Activated CD8-positive, alpha-beta memory T cell treated with anti-CD3 and anti-CD28 coated beads for 48 hours (primary cell): ENCODE measurements around the gene CEP20.
"Not testable (repeated sequence)": the region's sequence is repeated elsewhere in the genome, so short reads cannot be mapped to it uniquely, and the experiment has no call there.

Experiments
- DNase-seq, 3 experiments: peaks; one replicate each; pipeline ENCODE4 v3.0.0-alpha.2; 2020; ENCODE audit warnings: low read depth in 2 of 3, low spot score in 2 of 3

Gene CEP20

GRCh38 chr16:15888072-15888976 lies at the start of gene CEP20:
CEP20 (minus strand) TSS chr16:15888603; CDS start chr16:15888585, 18 bp downstream.
- DNase-seq: peak; percentile 96 to 99 (median 98)

DNA sequence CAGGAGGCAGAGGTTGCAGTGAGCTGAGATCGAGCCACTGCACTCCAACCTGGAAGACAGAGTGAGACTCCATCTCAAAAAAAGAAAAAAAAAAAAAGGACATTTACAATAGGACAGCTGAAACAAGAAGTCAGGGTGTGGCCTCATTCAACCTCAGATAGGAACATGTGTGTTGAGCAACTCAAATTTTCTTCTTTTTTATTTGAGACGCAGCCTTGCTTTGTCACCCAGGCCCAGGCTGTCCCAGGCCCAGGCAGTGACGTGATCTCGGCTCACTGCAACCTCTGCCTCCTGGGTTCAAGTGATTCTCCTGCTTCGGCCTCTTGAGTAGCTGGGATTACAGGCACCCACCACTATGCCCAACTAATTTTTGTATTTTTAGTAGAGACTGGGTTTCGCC lies 48.4 kb upstream of the CEP20 start:
- DNase-seq: not testable (repeated sequence)

DNA sequence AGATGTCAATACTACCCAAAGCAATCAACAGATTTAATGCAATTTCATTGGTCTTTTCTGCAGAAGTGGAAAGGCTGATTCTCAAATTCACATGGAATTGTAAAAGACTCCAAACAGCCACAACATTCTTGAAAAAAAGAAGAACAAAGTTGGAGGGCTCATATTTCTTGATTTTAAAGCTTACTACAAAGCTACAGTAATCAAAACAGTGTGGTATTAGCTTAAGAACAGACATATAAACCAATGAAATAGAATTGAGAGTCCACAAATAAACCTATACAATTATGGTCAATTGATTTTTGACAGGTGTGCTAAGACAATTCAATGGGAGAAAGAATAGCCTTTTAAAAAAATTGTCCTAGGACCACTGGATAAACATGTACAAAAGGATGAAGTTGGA lies 46.6 kb upstream of the CEP20 start:
- DNase-seq: no peak

- DNase-seq: no peak
These were observed 45.4 kb upstream of the CEP20 start for GRCh38 chr16:15933781-15934180.

GRCh38 chr16:15932939-15933338 lies 44.5 kb upstream of the CEP20 start:
- DNase-seq: no peak

GRCh38 chr16:15928261-15929104 lies 40.1 kb upstream of the CEP20 start:
- DNase-seq: no peak

DNA sequence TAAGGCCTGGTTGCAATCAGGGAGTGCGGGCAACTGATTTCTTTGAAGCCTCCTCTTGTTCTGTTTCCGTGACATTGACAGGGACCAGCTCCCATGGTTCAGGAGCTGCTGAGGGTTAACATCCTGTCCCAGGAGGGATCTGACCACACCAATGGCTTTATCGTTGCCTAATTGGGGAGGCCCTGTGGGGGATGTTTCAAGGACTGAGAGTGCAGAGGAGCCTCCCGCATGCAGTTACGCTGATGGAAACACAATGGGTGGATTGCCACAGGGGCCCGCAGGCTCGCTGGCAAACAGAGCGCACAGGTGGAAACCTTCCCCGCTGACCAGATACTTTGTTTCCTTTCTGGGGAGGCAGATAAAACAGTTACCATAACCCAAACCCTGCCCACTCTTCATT lies 37.2 kb upstream of the CEP20 start:
- no peak for DNase-seq

DNA sequence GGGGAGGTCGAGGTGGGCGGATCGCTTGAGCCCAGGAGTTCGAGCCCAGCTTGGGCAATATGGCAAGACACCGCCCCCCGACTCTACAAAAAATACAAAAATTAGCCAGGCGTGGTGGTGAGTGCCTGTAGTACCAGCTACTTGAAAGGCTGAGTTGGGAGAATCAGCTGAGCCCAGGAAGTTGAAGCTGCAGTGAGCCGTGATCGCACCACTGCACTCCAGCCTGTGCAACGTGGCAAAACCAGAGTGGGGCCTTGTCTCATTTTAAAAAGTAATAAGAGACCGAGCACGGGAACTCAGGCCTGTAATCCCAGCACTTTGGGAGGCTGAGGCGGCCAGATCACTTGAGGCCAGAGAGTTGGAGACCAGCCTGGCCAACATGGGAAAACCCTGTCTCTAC lies 36.6 kb upstream of the CEP20 start:
- no peak for DNase-seq

GRCh38 chr16:15919331-15919730 lies 30.9 kb upstream of the CEP20 start:
- DNase-seq: no peak

- DNase-seq: not testable (repeated sequence)
These were observed 29.9 kb upstream of the CEP20 start for GRCh38 chr16:15918314-15918713.

DNA sequence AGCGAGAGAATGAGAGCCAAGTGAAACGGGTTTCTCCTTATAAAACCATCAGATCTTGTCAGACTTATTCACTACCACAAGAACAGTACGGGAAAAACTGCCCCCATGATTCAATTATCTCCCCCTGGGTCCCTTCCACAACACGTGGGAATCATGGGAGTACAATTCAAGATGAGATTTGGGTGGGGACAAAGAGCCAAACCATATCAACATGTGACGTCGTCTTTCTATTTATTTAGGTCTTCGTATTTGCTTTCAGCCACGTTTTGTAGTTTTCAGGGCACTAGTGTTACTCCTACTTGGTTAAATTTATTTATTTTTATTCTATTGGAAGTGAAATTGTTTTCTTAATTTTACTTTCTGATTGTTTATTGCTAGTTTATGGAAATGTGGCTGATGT lies 27.9 kb upstream of the CEP20 start:
- no peak for DNase-seq

- no peak for DNase-seq
These were observed 27.2 kb upstream of the CEP20 start for GRCh38 chr16:15915555-15916081.

DNA sequence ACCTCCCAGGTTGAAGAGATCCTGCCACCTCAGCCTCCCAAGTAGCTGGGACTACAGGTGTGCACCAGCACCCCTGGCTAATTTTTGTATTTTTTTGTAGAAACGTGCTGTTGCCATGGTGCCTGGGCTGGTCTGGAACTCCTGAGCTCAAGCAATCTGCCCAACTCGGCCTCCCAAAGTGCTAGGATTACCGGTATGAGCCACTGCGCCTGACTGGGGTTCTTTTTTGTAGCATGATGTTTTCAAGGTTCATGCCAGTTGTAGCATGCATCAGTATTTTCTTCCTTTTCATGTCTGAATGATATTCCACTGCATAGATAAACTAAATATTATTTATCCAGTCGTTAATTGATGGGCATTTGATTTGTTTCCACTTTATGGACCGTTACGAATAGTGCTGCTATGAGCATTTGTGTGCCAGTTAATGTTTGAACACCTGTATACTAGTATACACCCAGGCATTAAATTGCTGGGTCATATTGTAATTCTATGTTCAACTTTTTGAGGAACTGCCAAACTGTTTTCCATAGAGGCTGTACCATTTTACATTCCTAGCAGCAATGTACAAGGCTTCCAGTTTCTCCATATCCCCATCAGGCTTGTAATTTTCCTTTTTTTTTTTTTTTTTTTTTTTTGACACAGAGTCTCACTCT lies 24.8 kb upstream of the CEP20 start:
- DNase-seq: no peak

DNA sequence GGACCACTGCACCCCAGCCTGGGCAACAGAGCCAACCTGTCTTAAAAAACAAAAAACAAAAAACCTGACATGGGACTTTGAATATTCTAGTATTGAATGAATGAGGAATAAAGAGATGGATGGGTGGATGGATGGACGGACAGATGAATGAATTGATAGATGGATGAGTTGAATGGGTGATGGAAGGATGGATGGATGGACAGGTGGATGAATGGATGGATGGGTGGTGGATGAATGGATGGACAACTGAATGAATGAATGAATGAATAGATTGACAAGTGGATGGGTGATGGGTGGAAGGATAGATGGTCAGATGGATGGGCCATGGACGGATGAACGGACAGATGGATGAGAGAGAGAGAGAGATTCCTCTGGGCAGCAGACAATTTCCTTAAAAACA lies 22.8 kb upstream of the CEP20 start:
- DNase-seq: no peak

- peak in 1 of 3 experiments; percentile 15 for DNase-seq
These were observed 19.6 kb upstream of the CEP20 start for GRCh38 chr16:15907863-15908478.

DNA sequence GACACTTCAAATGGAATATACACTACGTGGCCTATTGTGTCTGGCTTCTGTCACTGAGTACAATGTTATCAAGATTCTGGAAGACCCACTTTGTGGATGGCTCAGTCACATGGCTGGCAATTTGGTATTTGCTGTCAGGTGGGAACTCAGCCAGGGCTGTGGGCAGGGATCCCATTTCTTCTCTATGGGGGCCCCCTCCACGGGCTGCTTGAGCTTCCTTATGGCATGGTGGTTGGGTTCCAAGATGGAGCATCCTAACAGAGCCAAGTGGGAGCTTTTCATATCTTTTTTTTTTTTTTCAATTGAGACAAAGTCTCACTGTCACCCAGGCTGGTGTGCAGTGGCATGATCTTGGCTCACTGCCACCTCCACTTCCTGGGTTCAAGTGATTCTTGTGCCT lies 18.0 kb upstream of the CEP20 start:
- no peak for DNase-seq

DNA sequence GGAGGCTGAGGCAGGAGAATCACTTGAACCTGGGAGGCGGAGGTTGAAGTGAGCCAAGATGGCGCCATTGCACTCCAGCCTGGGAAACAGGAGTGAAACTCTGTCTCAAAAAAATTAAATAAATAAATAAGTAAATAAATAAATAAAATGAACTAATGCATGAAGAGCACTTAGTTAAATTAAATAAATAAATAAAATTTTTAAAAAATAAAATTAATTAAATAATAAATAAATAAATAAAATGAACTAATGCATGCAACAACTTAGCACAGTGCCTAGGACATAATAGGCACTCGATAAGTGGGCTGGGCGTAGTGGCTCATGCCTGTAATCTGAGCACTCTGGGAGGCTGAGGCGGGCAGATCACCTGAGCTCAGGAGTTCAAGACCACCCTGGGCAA lies 15.6 kb upstream of the CEP20 start:
- no peak for DNase-seq

DNA sequence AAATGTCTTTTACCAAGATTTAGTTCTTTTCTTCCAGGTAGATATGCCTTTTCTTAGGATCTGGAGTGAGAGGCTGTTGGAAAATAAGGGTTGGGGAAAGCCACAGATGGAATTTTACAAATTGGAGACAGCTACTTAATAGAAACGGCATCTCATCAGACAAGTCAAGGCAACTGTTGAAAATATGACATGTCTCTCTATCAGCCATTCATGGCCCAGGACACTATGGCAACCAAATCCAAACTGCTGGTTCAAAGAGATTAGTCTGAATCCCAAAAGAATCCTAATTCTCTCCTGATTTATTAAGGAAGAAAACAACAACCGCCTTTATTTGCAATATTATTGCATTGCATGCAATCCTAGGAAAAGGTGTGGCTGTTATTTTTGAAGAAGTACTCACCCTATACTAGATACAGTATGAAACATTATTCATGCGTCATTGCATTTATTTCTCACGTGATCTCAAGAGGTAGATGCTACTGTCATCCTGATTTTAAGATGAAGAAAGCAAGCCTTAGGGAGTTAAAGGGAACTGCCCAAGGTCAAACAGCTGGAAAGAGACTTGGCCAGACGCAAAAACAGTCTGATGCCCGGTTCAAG lies 12.6 kb upstream of the CEP20 start:
- no peak for DNase-seq

- no peak for DNase-seq
These were observed 12.0 kb upstream of the CEP20 start for GRCh38 chr16:15900357-15900756.

DNA sequence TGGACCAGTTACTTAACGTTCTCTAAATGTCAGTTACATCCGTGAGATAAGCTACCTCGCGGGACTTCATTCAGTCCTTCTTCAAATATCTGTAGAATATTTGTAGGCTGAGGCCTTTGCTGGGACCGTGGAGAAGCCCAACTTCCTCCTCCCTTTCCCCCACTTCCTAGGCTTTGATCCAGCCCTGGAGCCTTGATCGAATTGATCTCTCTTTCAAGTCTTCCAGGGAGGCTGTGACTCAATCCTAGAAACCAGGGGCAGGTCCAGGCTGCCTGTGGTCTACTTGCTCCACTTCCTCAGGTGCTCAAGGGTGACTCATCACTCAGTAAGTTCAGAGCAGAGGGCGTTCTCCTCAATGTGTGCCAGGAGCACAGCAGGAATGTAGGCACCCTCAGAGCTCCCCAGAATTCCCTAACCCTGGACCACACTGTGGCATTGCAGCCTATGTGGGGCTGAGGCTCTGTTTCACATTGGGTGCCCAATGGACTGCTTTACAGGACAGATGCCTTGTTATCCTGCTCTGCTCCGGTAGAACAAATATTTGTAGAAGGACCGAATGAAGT lies 11.2 kb upstream of the CEP20 start:
- peak in 1 of 3 experiments; percentile 16 for DNase-seq
